ENCODE results near the gene ZNF862.

- no peak for TF ChIP-seq CTCF (IDR thresholded peaks at IDR 0.05 in 4 of 5, conservative IDR thresholded peaks at IDR 0.05 in 1 of 5)
- TF ChIP-seq POLR2A (IDR thresholded peaks at IDR 0.05): no peak
Observed at GRCh38 chr7:149844445-149844844, 6.3 kb downstream of the ZNF862 start.
